CD4-positive, alpha-beta T cell treated with Interleukin-12 subunit alpha and Interleukin-12 subunit beta, for 1 hour (primary cell): ENCODE data around the gene GPR39.
A peak's percentile ranks its signal among the peaks of the same experiment; 100 is the strongest.
"Not testable (repeated sequence)": the region's sequence is repeated elsewhere in the genome, so short reads cannot be mapped to it uniquely, and the experiment has no call there.

Source experiments
- DNase-seq: peaks from one replicate; pipeline ENCODE4 v3.0.0-alpha.2; 2020

GPR39 gene

DNA sequence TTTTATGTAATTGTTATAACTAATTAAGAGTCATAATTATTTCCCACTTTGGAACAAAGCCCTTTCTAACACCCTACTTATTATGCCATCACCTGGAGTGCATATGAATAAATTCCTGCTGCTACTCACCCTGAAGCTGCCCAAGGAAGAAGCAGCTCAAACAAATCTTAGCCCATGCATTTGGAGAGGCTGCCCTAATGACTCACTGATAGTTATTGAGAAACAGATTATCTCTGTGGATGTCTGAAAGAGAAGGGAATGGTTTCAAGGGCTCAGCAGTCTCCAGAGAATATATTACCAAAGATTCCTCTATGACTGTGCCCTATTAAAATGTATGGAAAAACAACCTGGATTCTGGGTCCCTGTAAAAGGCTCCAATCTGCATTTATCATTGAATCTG, 81.0 kb downstream of the GPR39 start:
- no peak for DNase-seq

DNA sequence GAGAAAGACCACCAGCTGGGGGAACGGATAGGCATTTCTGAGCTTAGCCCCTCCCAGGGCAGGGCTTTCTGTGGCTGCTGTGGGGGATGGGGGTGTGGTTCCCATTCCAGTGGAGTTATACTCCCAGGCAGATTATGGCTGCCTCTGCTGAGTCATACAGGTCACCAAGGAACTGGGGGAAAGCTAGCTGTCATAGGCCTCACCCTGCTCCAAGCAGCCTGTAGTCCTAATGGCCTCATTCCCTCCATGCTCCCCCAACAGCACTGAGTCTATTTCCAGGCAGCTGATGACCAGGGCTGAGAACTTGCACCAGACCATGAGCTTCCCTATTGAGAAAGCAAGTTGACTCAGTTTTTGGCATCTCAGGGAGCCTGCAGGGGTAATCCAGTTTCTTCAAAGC, 87.1 kb downstream of the GPR39 start:
- no peak for DNase-seq

DNA sequence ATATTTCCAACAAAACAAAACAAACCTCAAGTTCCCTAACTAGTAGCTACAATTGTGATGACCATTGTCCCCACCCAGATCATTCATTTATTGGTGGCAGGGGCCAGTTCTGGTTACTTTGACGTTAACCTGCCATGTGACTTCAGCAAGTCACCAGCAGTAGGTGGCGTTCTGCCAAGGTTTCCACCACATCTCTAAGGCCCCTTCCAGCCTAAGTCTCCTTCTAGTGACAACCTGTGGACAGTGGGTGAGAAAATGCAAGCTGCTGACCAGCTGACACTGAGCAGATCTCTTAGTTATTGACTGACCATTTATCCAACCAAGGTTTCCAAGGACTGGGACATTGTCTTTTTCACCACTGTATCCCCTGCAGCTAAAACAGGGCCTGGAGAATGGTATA, 98.4 kb downstream of the GPR39 start:
- DNase-seq: no peak

DNA sequence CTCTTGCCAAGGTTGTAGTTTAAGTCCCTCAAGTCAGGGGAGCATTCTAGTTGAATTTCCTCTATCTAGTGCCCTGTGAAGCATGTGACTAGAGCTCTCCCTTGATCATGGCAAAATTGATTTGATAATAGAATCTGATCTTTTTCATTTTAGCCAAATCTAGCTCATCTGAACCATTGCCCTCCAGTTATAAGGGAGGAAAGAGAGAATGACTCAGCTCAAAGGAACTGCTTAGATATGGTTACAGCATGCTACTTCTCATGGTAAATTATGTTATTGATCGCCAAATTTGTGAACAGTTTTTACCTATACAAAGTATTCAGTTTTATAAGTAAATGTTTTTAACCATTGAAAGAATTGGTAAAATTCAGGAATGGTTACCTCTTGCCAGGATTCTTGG, 100.8 kb downstream of the GPR39 start:
- no peak for DNase-seq

DNA sequence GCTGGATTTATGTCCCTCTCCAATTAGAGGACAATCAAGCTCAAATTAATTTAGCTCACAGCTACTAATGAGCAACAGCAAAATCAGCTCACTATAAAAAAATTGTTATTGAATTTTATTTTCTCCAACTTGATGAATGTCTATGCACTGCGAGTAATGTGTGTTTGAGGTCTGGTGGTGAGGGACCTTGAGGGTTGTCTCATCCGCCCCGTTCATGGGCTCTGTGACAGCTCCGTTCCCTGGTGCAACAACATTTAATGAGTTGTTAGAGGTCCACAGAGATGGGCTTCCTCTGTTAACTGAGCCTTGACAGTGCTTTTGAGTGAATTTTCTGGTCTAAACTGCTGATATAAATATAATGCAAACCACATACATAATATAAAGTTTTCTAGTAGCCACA, 101.7 kb downstream of the GPR39 start:
- DNase-seq: no peak

DNA sequence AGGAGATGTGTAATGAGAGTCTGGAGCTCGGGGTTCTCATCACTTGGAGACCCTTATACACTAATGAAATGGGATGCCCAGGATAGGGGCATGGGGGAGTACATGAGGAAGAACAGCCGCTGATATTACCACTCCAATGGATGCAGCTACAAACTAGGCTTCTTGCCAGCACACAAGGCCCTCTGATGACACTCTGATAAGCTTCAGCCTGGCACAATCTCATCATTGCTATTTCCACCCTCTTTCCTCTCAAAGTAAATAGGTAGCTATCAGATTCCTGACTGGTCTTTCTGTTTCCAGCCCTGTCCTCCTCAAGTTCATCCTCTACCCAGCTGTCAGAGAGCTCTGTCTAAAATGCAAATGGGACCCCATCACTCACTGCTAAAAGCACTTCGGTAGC, 103.0 kb downstream of the GPR39 start:
- no peak for DNase-seq

DNA sequence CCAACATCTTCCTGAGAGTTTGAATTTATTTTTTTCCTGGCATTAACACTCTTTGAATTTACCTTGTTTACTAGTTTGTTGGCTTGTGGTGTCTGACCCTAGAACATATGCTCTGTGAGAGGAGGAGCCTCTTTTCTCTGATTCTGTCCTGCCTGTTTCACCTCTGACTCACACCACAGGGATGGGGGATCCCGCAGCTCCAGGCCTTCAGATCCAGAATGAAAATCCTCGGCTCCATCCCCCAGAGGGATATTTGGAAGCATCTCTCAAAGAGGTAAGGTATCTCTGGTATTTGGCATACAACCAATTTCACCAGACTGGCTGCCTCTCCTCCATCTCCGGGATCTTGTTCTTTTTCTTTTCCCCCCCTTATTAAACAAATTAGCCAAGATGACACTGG, 104.7 kb downstream of the GPR39 start:
- DNase-seq: no peak

DNA sequence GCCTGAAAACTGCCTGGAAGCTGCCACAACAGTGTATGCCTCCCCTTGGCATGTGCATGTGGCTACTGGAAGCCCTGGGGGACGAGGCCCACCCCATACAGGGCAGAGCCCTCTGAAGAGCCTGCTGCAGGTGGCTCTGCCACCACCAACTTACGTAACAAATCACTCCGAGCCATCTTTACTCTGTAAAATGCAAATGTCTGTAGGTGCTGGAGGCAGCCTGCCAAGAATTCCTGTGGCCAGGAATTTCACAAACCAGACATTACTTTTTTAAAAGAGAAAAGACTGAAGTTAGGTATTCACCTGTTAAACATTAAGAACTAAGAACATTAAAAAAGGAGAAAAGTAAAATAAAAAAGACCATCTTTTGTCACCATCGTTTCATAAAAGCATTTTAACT, 106.3 kb downstream of the GPR39 start:
- DNase-seq: no peak

DNA sequence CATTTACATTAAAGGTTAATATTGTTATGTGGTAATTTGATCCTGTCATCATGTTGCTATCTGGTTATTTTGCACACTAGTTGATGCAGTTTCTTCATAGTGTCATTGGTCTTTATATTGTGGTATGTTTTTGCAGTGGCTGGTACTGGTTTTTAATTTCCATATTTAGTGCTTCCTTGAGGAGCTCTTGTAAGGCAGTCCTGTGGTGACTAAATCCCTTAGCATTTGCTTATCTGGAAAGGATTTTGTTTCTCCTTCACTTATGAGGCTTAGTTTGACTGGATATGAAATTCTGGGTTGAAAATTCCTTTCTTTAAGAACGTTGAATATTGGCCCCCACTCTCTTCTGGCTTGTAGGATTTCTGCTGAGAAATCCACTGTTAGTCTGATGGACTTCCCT, 120.5 kb downstream of the GPR39 start:
- not testable (repeated sequence) for DNase-seq

DNA sequence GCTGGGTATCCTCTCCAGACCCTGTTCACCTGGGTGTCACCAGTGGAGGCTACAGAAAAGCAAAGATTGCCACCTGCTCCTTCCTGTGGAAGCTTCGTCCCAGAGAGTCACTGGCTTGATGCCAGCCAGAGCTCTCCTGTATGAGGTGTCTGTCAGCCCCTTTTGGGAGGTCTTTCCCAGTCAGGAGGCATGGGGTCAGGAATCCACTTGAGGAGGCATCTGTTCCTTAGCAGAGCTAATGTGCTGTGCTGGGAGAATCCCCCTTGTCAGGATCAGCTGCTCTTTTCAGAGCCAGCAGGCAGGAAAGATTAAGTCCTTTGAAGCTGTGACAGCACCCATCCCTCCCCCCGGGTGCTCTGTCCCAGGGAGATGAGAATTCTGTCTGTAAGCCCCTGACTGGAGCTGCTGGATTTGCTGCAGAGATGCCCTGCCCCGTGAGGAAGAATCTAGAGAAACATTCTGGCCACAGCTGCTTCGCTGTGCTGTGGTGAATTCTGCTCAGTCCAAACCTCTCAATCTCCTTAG, 121.8 kb downstream of the GPR39 start:
- DNase-seq: no peak

DNA sequence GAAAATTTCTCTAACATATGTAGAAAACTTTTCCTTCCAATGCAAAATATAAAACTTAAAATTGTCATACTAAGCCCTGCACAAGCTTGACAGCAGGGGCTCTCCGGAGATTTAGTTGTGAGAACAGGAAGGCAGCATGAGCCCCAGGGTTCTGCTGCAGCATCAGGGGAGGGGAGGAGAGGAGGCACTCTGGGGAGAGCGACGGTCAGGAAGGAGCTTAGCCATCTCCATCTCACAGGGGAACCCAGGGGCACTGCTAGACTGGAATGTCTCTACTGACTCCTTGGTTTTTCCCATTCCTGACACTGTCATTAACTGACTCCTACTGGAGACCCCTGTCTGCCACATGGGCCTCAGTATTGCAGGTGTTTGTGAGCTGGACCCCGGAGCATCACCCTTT, 123.6 kb downstream of the GPR39 start:
- DNase-seq: no peak

DNA sequence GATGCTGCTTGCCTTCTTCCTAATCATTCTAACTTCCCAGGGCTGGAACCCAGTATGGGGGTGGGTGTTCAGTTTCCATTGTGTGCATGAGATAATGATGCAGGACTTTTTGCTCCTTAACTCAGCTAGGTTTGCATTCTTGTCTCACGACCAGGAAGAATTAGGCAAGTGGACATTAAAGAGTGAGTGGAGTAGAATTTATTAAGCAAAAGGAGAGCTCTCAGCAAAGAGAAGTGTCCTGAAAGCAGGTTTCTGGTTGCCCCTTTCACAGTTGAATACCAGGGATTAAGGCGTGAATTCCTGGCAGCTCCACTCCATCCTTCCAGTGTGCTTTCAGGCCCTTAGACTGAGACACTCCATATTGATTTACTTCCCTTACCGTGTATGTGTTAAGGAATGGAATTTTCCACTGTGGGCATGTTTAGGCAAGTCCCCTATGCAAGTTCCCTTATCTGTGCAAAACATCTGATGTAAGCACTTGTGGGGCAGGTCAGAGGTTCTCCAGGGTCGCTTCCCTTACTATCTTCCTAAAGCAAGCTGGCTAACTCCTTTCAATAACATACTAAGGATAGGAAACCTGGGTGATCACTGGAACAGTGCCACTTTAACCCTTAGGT, 126.5 kb downstream of the GPR39 start:
- no peak for DNase-seq

DNA sequence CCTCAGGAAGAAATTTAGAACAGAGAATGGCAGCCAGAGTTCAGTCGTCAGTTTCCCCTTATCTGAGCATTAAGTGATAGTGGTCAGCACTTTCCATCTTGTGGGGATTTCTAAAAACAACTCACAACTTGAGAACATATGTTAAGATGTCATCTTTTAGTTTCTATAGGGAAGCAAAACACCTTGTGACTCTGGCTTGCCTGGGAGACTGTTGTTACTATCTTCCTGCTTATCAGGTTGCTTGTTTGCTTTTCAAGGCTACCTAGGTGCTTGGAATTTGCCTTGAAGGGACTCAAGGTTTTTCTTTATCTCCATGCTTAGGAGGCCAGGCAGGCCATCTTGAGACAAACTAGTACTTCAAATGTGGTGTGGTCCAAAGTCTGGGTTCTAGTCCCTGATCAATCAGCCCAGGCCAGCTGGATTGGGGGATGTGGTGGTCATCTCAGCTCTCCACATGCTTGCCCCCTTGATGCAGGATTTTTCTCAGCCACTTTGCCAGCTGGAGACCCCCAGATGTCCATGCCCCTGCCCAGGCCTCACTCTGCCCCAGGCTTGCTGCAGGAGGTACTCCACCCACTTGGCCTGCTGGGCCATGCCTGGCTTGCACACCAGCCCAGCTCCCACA, 127.5 kb downstream of the GPR39 start:
- no peak for DNase-seq

DNA sequence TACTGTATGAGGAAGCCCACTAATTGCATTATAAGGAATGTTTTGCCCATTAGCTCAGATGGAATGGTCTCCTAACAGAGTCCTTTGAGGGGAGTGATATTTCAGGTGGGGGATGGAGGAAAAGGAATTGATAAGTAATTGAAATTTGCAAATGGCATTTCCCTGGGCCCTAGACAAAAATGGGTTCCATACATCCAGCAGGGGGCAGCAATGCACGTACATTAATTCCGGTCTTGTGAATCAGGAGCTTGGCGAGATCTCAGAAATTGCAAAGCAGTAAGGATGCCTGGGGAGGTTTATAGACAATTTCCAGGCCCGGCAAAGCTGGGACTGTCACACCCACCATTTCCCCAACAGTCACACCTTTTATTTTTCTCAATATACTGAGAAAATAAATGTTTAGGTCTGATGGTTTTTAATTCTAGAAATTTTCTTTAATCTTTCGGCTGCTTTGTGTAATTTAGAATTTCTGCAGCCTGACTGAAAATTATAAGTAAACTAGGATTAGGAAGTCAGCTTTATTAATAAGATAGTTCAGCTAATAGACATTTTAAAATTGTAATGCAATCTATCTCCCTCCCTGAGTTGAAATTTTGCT, 130.6 kb downstream of the GPR39 start:
- DNase-seq: peak; percentile 20

DNA sequence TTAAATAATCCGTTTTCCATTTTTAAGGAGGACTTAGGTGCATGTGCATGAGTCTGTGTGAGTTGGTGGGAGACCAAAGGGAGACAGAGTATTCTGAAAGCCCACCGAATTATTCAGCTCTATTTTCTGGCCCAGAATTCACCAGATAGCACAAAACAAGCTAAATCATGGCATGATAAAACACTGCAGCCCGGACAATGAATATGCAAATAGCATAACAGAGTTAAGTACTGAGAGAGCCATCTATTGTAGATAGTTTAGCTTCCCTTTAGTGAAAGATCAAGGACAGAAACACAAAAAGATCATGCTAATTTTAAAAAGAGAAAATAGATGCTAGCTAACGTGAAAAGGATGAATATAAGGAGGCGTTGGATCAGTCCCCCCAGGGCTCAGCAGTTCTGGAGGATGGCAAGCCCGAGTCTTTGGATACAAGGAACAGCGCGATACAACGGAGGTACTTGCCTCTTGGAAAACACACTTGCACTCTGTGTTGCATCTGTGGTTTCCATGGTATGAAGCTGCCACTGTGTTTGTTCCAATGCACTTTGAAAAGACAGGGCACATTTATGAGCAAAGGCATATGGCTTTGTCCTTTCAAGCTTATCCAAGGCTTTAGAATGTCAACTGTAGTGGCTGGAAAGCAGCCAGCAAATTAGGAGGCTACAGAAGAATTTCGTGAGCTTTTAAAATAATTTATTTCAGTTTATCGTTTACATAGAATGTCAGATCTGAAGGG, 133.5 kb downstream of the GPR39 start:
- DNase-seq: no peak

DNA sequence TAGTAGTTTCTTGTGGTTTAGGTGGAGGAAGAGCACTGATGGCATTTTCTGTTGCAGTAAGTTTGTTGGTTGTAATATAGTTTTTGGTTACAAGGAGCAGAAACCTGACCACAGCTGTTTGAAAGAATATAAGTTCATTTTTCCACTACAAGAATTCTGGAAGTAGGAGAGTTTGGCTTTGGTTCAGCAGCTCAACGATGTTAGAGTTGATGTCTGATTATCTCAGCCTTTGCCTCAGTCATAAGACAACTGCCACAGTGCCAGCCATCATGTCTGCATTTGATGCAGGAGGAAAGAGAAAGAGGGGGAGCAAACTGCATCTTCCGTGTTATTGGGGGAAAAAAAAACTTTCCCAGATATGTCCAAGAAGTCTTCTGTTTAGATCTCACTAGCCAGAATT, 134.3 kb downstream of the GPR39 start:
- DNase-seq: no peak

DNA sequence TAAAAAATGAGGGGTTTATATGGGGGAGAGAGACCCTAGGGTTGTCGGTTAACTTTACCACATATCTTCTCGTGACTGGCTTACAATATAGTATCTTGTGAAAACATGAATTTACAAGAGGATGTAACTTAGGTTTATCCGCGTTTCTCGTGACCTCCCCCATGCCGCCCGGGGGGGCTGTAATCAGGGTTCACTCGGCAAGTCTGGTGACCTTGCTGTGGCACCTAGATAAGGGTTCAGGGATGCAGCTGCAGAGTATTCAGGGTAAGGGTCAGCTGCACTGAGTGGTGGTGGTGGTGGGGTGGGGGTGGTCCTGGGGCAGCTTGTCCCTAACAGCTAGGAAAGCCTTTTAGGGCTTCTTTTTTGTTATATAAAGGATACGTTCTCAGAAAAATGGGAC, 141.1 kb downstream of the GPR39 start:
- DNase-seq: no peak

DNA sequence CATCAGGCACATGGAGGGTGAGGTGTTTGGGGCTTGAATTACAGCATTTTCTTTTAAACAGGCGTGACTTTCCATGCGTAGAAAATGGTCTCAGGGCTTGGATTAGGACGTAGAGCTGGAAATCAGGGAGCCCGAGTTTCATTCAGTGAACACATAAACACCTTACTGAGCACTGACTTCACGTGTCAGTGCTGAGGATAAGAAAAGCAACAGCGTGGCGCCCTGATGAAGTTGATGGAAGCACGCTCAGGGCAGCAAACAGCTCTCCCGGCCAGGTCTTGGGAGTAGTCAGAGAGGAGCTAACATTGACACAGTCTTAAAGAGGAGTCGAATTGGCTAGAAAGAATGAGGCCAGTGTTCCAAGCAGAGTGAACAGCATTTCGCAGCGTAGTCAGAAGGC, 142.7 kb downstream of the GPR39 start:
- no peak for DNase-seq

DNA sequence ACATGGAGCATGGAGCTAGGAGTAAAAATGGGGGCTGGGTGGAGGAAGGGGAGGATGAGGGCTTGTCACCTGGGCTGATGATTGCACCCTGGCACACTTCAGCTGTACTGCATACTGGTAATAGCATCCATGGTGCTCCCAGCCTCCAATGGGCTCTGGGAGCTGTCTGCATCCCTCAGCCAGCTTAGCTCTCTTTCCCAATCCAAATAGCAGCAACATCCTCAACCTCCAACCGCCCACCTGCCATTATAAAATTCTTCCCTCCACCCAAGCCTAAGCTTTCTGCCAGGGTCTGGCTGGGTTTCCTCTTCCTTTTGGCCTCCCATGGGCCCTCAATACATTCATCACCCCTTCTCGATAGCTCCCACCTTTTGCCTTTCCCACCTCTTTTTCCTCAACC, 143.3 kb downstream of the GPR39 start:
- DNase-seq: no peak

DNA sequence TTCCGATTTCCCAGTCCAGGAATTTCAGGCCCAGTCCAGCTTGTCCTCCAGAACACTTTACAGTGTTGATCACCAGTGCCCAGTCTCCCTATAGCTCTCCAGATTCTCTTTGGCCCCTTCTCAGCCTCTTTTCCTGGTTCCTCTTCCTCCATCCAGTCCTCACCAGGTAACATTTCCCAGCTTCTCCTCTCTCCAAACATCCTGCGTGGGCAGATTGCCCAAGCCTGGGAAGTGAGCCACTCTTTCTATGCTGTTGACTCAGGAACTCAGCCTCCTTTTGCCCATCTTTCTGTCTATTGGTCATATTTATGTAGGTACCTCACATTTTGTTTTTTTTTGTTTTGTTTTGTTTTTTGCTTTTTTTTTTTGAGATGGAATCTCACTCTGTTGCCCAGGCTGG, 144.0 kb downstream of the GPR39 start:
- no peak for DNase-seq

DNA sequence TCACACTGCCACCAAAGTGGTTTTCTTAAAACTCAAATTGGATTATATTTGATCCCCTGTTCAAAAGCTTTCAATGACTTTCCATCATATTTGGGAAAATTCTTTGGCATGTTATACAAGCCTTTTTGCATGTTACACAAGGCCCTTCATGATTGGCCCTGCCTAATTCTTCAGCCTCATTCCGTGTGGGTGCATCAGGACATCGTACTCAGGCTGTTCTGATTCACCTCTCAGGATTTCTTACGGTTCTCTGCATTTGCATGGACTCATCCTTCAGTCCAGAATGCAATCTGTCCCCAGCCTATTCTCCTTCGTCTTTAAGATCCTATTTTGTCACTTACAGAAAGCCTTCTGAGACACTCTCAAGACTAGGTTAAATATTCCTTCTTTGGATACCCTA, 145.6 kb downstream of the GPR39 start:
- DNase-seq: no peak

DNA sequence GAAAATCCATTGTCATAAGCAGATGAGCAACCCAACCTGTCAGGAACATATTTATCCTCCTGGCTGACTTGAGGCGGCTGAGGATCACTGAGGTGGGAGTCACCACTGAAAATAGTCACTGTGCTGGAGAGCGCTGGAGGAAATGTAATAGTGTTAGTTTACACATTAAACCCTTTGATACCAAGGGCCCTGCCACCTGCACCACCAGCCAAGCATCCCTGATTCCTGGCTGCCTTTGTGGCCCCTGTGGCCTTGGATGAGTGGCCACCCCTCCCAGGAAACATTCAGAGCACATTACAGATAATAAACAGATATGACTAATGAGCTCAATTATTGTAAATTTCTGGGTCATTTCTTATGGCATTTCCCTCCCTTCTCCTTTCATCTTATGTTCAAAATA, 147.5 kb downstream of the GPR39 start:
- DNase-seq: no peak

DNA sequence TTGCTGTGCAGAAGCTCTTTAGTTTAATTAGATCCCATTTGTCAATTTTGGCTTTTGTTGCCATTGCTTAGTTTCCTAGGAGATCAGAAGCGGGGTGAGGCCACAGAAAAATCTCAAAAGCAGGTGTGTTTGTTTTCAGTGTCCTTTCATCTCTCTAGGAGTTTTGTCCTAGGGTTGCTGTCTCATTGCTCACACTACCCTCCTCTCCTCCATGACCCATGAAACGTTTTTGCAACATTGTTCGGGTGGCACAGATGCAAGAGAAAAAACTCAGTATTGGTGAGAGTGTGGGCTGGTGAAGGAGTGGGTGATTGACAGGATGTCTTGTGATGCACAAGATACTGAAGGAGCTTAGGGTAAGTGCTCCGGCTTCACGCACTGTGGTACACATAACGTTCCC, 149.8 kb downstream of the GPR39 start:
- DNase-seq: no peak

DNA sequence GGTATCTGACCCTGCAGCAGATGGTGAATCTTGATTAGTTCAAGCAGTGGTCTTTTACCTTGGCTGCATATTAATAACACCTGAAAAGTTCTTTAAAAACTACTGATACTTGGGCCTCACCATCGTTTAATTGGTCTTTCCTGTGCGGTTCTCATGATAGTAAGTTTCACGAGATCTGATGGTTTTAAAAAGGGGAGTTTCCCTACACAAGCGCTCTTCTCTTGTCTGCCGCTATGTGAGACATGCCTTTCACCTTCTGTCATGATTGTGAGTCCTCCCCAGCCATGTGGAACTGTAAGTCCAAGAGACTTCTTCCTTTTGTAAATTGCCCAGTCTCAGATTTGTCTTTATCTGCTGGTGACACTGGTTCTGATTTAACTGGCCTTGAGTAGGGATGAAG, 151.1 kb downstream of the GPR39 start:
- DNase-seq: no peak
